ENCODE data around the gene COL26A1. TPM values are rescaled to one million over a fixed set of nuclear protein-coding genes. Genes with fewer than 3 reads are reported as not detected.
"Not testable (repeated sequence)": the region's sequence is repeated elsewhere in the genome, so short reads cannot be mapped to it uniquely, and the experiment has no call there.

COL26A1 gene
- total RNA-seq, 4 donors from 2014 or later: not detected

DNA sequence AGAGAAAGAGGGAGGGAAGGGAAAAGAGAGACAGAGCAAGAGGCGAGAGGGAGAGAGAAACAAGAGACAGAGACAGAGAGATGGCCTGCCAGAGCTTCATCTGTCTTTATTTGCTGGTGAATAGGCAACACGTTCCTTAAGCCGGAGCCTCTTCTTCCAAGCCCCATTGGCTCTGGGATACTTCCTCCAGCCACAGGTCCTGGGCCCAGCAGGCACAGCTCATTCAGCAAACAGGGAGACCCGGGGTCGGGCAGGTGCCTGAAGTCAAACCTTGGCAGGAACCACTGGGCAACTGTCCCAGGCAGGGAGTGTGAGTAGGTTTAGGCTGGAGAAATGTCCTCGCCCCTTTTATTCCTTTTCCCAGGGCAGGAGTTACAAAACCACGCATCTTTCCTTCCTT lies 198.2 kb downstream of the COL26A1 start:
- Histone ChIP-seq H3K4me1 (no peaks in the 10 kb centered on the region), H3K27me3 (no peaks in the 10 kb centered on the region), H3K4me3 (no peak overlapping the region), H3K9me3 (no peaks in the 10 kb centered on the region), H3K27ac (no peak overlapping the region), H3K36me3 (no peaks in the 10 kb centered on the region)
- intact Hi-C loops (cut with DNase I; ENCODE audit: low total_unique reads) (no loop called here), in situ Hi-C loops (cut with MboI; ENCODE audit: low pct_ligation_motif_present in 1 of 4, low pct_unique_long_range_greater_than_20kb in 1 of 4, low sequenced_read_pairs in 3 of 4) (no loop called here)
- 44 to 83% methylated on average over 1 to 7 of the region's 7 CpGs for WGBS, 2 donors (ENCODE audit: low coverage in 1 of 2)
- DNase-seq: peak; percentile 35
- TF ChIP-seq, protein P1, sequence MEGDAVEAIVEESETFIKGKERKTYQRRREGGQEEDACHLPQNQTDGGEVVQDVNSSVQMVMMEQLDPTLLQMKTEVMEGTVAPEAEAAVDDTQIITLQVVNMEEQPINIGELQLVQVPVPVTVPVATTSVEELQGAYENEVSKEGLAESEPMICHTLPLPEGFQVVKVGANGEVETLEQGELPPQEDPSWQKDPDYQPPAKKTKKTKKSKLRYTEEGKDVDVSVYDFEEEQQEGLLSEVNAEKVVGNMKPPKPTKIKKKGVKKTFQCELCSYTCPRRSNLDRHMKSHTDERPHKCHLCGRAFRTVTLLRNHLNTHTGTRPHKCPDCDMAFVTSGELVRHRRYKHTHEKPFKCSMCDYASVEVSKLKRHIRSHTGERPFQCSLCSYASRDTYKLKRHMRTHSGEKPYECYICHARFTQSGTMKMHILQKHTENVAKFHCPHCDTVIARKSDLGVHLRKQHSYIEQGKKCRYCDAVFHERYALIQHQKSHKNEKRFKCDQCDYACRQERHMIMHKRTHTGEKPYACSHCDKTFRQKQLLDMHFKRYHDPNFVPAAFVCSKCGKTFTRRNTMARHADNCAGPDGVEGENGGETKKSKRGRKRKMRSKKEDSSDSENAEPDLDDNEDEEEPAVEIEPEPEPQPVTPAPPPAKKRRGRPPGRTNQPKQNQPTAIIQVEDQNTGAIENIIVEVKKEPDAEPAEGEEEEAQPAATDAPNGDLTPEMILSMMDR (IDR thresholded peaks at IDR 0.05): no peak
- TF ChIP-seq POLR2AphosphoS5 (IDR thresholded peaks at IDR 0.05): no peak
- no peak for TF ChIP-seq EP300 (IDR thresholded peaks at IDR 0.05; ENCODE audit: low read depth)
- no peak for TF ChIP-seq POLR2A (IDR thresholded peaks at IDR 0.05)

DNA sequence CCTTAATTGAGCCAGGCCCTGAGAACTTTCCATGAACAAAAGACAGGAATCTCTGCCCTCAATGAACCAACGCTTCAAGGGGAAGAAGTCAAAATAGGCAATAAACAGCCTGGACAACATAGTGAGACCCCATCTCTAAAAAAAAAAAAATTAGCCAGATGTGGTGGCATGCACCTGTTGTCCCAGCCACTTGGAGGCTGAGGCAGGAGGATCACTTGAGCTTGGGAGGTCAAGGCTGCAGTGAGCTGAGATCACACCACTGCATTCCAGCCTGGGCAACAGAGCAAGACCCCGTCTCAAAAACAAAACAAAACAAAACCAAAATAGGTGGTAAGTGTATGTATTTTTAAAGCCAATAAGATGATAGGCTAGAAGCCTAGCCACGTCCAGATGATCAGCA lies 198.6 kb downstream of the COL26A1 start:
- H3K27ac ChIP-seq; DNase-seq; H3K4me1 ChIP-seq; H3K36me3 ChIP-seq; H3K27me3 ChIP-seq; H3K4me3 ChIP-seq; H3K9me3 ChIP-seq; in situ Hi-C loops (cut with MboI; ENCODE audit: low pct_ligation_motif_present in 1 of 4, low pct_unique_long_range_greater_than_20kb in 1 of 4, low sequenced_read_pairs in 3 of 4); intact Hi-C loops (cut with DNase I; ENCODE audit: low total_unique reads): not testable (repeated sequence)
- 61 to 77% methylated on average over 2 to 3 of the region's 3 CpGs for WGBS, 2 donors (ENCODE audit: low coverage in 1 of 2)

DNA sequence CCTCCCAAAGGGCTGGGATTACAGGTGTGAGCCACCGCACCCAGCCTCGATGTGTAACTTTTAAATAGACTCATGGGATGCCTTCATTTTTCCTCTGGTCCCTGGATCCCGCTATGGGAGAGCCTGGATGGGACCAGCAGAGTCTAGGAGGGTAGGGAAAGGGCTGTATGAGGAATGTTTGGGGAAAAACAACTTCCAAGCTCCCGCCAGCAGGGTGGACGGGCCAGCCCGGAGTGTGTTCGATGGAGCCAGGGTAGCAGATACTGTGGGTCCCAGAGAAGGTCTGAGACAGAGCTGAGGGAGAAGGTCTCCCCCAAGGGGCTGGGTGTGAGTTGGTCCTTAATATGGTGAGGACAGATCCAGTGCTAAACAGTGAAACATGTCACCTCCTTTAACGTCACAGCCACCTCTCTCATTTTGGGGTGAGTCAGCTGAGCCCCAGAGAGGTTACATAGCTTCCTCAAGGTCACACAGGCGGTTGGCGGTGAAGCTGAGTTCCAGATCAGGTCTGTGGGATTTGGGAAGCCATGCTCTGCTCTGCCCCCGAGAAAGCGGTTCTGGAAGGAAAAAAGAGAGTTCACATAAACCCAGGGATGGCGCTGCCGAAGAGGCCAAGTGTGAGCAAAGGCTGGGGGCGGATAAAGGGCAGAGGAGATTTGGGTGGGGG lies 200.0 kb downstream of the COL26A1 start:
- DNase-seq: peak; percentile 5
- Histone ChIP-seq H3K27ac (no peak overlapping the region), H3K4me1 (no peaks in the 10 kb centered on the region), H3K27me3 (peaks cover 2% of the 10 kb centered on the region), H3K36me3 (no peaks in the 10 kb centered on the region), H3K9me3 (no peaks in the 10 kb centered on the region), H3K4me3 (no peak overlapping the region)
- 78% methylated on average over 15 of the region's 15 CpGs; no CpG with 5 or more reads in 1 of the 2 donors for WGBS, 2 donors (ENCODE audit: low coverage in 1 of 2)
- in situ Hi-C loops (cut with MboI; ENCODE audit: low pct_ligation_motif_present in 1 of 4, low pct_unique_long_range_greater_than_20kb in 1 of 4, low sequenced_read_pairs in 3 of 4) (no loop called here), intact Hi-C loops (cut with DNase I; ENCODE audit: low total_unique reads) (no loop called here)
- TF ChIP-seq, protein P1 (IDR thresholded peaks at IDR 0.05): no peak
- no peak for TF ChIP-seq EP300 (IDR thresholded peaks at IDR 0.05; ENCODE audit: low read depth)
- TF ChIP-seq POLR2A (IDR thresholded peaks at IDR 0.05): no peak
- no peak for TF ChIP-seq POLR2AphosphoS5 (IDR thresholded peaks at IDR 0.05)

DNA sequence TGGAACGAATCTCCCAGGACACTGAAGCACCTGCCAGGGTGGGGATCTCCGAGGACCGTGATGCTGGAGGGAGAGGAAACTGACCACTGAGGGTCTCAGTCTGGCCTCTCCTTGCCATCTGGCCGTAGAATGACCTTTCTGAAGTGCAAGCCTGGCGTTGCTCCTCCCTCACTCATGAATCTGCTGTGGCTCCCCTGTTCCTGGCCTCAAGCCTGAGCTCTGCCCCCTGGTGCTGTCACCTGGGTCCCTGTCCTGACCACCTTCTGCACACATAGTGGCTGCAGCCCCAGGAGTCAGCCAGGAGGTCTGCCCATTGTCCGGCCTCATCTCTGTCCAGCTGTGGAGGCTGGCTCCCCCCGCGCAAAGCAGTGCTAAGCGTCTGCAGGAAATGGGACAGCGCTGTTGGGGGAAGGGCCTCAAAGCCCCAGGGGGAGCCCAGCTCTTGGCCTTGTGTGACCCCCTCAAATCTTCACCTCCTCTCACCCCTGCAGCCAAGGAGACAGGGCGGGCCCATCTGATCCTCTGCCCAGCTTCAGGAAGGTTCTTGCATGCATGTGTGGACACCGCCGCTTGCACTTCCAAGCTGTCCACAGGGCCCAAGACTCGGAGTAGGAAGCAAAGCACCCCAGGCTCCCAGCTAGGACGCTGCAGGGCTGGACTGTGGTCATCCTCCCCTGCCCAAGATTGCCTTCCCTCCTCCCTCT lies 200.7 kb downstream of the COL26A1 start:
- Histone ChIP-seq H3K27me3 (peaks cover 2% of the 10 kb centered on the region), H3K4me1 (no peaks in the 10 kb centered on the region), H3K27ac (no peak overlapping the region), H3K4me3 (no peak overlapping the region), H3K36me3 (no peaks in the 10 kb centered on the region), H3K9me3 (no peaks in the 10 kb centered on the region)
- no peak for TF ChIP-seq POLR2A (IDR thresholded peaks at IDR 0.05)
- TF ChIP-seq, protein P1 (IDR thresholded peaks at IDR 0.05): no peak
- no peak for TF ChIP-seq EP300 (IDR thresholded peaks at IDR 0.05; ENCODE audit: low read depth)
- no peak for TF ChIP-seq POLR2AphosphoS5 (IDR thresholded peaks at IDR 0.05)
- intact Hi-C loops (cut with DNase I; ENCODE audit: low total_unique reads): no loop called here
- DNase-seq: peak; percentile 6
- WGBS, 2 donors (ENCODE audit: low coverage in 1 of 2): 75 to 86% methylated on average over 2 to 9 of the region's 15 CpGs
- in situ Hi-C loops (cut with MboI; ENCODE audit: low pct_ligation_motif_present in 1 of 4, low pct_unique_long_range_greater_than_20kb in 1 of 4, low sequenced_read_pairs in 3 of 4): no loop called here

Measured in transverse colon (tissue), 4 donors.